Measurements from ENCODE around the gene KIAA0319L. TPM values are rescaled to one million over a fixed set of nuclear protein-coding genes. Genes with fewer than 3 reads are reported as not detected.
A peak's percentile ranks its signal among the peaks of the same experiment; 100 is the strongest.
"Not testable (repeated sequence)": the region's sequence is repeated elsewhere in the genome, so short reads cannot be mapped to it uniquely, and the experiment has no call there.

KIAA0319L gene
- total RNA-seq, 2 donors from 2014 or later, result 62.5 to 95.0 TPM

DNA sequence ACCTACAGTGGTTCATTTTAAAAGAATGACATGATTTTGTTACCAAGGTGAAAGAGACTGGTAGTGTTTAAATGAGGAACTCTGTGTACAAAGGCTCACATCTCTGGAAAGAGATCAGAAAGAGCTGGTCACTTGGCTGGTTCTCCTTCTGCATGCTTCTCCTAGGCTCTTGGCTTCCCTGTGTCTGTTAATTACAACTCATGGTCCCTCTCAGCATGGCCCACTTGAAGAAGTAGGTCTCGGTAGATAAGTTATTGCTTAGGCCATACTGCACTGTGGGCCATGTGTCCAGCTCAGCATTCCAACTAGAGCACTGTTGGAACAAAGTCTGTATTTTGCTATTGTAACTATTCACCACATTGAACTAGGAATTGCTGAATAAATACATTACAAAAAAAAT, 91.1 kb downstream of the KIAA0319L start:
- no peaks in the 10 kb centered on the region for H3K9me3 ChIP-seq
- no peaks in the 10 kb centered on the region for H3K27me3 ChIP-seq
- peaks cover 53% of the 10 kb centered on the region for H3K36me3 ChIP-seq
- DNase-seq (ENCODE audit: low spot score), result no peak
- H3K4me1 ChIP-seq, result no peaks in the 10 kb centered on the region
- TF ChIP-seq, protein P1, sequence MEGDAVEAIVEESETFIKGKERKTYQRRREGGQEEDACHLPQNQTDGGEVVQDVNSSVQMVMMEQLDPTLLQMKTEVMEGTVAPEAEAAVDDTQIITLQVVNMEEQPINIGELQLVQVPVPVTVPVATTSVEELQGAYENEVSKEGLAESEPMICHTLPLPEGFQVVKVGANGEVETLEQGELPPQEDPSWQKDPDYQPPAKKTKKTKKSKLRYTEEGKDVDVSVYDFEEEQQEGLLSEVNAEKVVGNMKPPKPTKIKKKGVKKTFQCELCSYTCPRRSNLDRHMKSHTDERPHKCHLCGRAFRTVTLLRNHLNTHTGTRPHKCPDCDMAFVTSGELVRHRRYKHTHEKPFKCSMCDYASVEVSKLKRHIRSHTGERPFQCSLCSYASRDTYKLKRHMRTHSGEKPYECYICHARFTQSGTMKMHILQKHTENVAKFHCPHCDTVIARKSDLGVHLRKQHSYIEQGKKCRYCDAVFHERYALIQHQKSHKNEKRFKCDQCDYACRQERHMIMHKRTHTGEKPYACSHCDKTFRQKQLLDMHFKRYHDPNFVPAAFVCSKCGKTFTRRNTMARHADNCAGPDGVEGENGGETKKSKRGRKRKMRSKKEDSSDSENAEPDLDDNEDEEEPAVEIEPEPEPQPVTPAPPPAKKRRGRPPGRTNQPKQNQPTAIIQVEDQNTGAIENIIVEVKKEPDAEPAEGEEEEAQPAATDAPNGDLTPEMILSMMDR (IDR thresholded peaks at IDR 0.05), result no peak
- no peak overlapping the region for H3K27ac ChIP-seq
- H3K4me3 ChIP-seq, result no peak overlapping the region

DNA sequence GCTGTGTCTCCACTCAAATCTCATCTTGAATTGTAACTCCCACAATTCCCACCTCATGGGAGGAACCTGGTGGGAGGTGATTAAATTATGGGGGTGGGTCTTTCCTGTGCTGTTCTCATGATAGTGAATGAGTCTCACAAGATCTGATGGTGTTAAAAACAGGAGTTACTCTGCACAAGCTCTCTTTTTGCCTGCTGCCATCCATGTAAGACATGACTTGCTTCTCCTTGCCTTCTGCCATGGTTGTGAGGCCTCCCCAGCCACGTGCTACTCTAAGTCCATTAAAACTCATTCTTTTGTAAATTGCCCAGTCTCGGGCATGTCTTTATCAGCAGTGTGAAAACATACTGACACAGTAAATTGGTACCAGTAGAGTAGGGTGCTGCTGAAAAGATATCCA, 93.5 kb downstream of the KIAA0319L start:
- not testable (repeated sequence) for H3K27me3 ChIP-seq; H3K9me3 ChIP-seq; H3K4me1 ChIP-seq; H3K4me3 ChIP-seq; DNase-seq (ENCODE audit: low spot score); H3K27ac ChIP-seq
- H3K36me3 ChIP-seq, result peaks cover 32% of the 10 kb centered on the region

DNA sequence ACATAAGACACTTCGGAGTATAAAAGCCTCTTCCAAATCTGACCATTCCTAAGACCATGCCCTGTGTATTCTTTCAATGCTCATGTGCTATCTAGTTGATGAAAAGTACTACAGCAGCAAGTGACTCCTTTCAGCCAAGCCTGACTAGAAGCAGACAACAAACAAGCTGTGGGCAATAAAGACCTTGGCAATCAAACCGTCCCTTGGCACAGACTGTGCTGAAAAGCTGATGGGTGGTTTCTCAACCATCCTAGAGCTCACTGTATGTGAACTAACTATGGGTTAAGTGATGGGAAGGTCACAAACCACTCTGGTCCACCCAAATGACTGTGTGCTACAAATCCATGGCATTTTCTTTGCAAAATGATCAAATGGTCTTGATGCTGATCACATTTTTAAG, 94.0 kb downstream of the KIAA0319L start:
- H3K4me1 ChIP-seq, result no peaks in the 10 kb centered on the region
- H3K27me3 ChIP-seq, result no peaks in the 10 kb centered on the region
- H3K4me3 ChIP-seq, result no peak overlapping the region
- no peak overlapping the region for H3K27ac ChIP-seq
- TF ChIP-seq, protein P1 (IDR thresholded peaks at IDR 0.05), result no peak
- peaks cover 27% of the 10 kb centered on the region for H3K36me3 ChIP-seq
- no peak for DNase-seq (ENCODE audit: low spot score)
- H3K9me3 ChIP-seq, result no peaks in the 10 kb centered on the region

DNA sequence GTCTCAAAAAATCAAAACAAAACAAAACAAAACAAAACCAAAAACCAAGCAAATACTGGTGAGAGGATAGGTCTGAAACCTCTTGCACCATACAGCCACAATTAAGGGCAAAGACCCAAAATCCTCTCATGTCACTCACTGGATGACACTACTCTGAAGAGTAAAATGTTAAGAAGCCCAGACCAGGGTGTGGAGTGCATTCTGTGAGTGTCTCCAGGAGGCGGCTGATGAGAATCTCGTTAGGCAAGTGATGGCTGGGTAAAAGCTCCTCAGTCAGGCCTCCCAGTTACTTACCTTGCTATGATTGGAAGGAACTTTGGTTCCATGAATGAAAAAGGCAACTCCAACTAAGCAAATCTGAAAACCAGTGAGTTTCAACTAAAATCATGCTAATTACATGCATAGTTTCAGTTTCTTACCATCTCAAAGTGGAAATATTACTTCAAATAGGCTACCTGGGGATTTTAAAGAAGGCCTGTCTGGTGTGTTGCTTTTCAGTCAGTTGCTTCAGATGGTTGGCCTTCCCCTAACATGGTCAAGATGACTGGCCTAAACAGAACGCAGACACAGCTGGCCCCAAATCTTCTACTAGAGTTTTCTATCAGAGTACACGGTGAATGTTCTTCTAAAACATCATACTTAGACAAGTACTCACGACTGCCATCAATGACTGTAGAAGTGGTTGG, 95.1 kb downstream of the KIAA0319L start:
- H3K36me3 ChIP-seq, result peaks cover 27% of the 10 kb centered on the region
- no peaks in the 10 kb centered on the region for H3K4me1 ChIP-seq
- TF ChIP-seq, protein P1 (IDR thresholded peaks at IDR 0.05), result no peak
- no peak overlapping the region for H3K4me3 ChIP-seq
- no peak overlapping the region for H3K27ac ChIP-seq
- no peak for DNase-seq (ENCODE audit: low spot score)
- no peaks in the 10 kb centered on the region for H3K27me3 ChIP-seq
- no peaks in the 10 kb centered on the region for H3K9me3 ChIP-seq

DNA sequence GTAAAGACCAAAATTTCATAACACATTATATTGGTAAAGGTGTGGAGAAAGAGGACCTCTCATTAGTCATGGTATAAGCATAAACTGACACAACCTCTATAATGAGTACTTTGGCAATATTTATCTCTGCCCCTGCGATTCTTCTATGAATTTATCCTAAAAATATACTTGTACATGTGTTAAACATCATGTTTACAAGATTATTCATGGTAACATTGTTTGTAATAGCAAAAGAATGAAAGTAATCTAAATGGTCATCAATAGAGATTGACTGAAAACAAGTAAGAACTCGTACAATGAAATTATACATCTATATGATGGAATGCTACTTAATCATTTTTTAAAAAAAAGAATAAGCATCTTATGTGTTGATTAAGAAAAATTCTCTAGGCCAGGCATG, 96.4 kb downstream of the KIAA0319L start:
- Histone ChIP-seq H3K27ac (no peak overlapping the region), H3K36me3 (peaks cover 22% of the 10 kb centered on the region), H3K4me3 (no peak overlapping the region), H3K9me3 (no peaks in the 10 kb centered on the region), H3K27me3 (no peaks in the 10 kb centered on the region), H3K4me1 (no peaks in the 10 kb centered on the region)
- no peak for DNase-seq (ENCODE audit: low spot score)
- TF ChIP-seq, protein P1 (IDR thresholded peaks at IDR 0.05), result no peak

DNA sequence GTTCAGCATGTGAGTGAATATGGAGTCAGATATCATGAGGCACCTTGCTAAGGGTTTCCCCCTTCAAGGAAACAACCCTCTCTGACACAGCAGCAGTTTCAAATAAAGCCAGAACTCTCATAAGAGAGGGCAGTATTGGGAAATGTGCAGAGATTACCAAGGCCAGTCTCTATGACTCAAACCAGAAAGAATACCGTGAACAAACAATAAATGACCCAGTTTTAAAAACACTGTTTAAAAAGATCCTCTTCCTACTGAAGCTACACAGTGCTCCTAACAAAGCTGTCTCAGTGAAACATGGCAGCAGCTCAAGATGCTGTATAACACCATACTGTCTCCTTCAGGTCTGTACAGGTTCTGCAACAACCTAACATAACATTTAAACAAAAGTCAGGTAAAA, 102.6 kb downstream of the KIAA0319L start:
- no peaks in the 10 kb centered on the region for H3K27me3 ChIP-seq
- H3K4me1 ChIP-seq, result peaks cover 0 to 26% of the 10 kb centered on the region in 2 donors
- H3K4me3 ChIP-seq, result no peak overlapping the region
- H3K36me3 ChIP-seq, result peaks cover 26% of the 10 kb centered on the region
- TF ChIP-seq, protein P1 (IDR thresholded peaks at IDR 0.05), result peak in 1 of 2 donors; percentile 19
- peak overlapping the region in 1 of 2 donors; percentile 4 for H3K27ac ChIP-seq
- DNase-seq (ENCODE audit: low spot score), result no peak
- no peaks in the 10 kb centered on the region for H3K9me3 ChIP-seq
